SK-MEL-5 (cell line): ENCODE data around the gene ST6GAL1. TPM values are rescaled to one million over a fixed set of nuclear protein-coding genes. Genes with fewer than 3 reads are reported as not detected.

ENCODE experiments used
- total RNA-seq: library from RNA; depleted of rRNA; stranded (reverse); fragments of >200 nt; shearing (Covaris generic); gene quantifications from 2 replicates; pipeline ENCODE4 v1.2.3, GENCODE V29; 2014; rRNA removed

The ST6GAL1 gene
- total RNA-seq, 1 experiment from 2014 or later = 41.0 TPM

Other genes with a start within 250 kb of the ST6GAL1 start
- not detected in 2 replicates for gene KNG1, start 213.2 kb upstream of the ST6GAL1 start, total RNA-seq
- 391 and 434 TPM in 2 replicates for gene EIF4A2, start 146.9 kb upstream of the ST6GAL1 start, total RNA-seq
- 51.0 and 57.3 TPM in 2 replicates for gene RFC4, start 124.0 kb upstream of the ST6GAL1 start, total RNA-seq
- gene ADIPOQ, start 87.8 kb upstream of the ST6GAL1 start, total RNA-seq = not detected in 2 replicates
- 33.8 and 35.6 TPM in 2 replicates for gene RPL39L, start 209.0 kb downstream of the ST6GAL1 start, total RNA-seq